Thyroid gland (tissue), 4 donors: Measurements from ENCODE around the gene MYB. TPM values are rescaled to one million over a fixed set of nuclear protein-coding genes. Genes with fewer than 3 reads are reported as not detected.

ENCODE experiments used
- DNase-seq, 2 donors: peaks; one replicate each; pipeline ENCODE4 v3.0.0-alpha.2; 2019
- H3K27ac ChIP-seq, 3 donors: fragments of 200-600 bp; sonication (generic); 1 replicate in 2 of 3; 2 replicates in 1 of 3; pipeline ENCODE4 v1.5.1; 2016 to 2019; ENCODE audit warnings: mild to moderate bottlenecking in 1 of 3, moderate library complexity in 1 of 3
- H3K27me3 ChIP-seq: fragments of 200-600 bp; sonication (generic); one replicate; pipeline ENCODE4 v1.5.1; 2019
- H3K36me3 ChIP-seq, 2 donors: fragments of 200-600 bp; sonication (generic); one replicate each; pipeline ENCODE4 v1.5.1; 2016 to 2019
- H3K4me1 ChIP-seq, 2 donors: fragments of 200-600 bp; sonication (generic); one replicate each; pipeline ENCODE4 v1.5.1; 2017 to 2019
- H3K4me3 ChIP-seq, 3 donors: fragments of 200-600 bp; sonication (generic); replicated peaks in 1 of 3; 1 replicate in 2 of 3; 2 replicates in 1 of 3; pipeline ENCODE4 v1.5.1; 2016; ENCODE audit warnings: mild to moderate bottlenecking in 1 of 3
- H3K9me3 ChIP-seq: fragments of 200-600 bp; sonication (generic); one replicate; pipeline ENCODE4 v1.5.1; 2017
- CTCF ChIP-seq, 6 experiments: fragments of 200-600 bp in 3 of 6; fragments of 450-650 bp in 3 of 6; sonication (generic) in 3 of 6; IDR thresholded peaks; one replicate each; pipeline ENCODE4 v1.5.1; 2016 to 2019; ENCODE audit warnings: antibody characterized with exemption in 6 of 6, mild to moderate bottlenecking in 2 of 6, inconsistent platforms in 1 of 6, moderate library complexity in 1 of 6
- POLR2A ChIP-seq, 2 donors: fragments of 450-650 bp; IDR thresholded peaks; one replicate each; pipeline ENCODE4 v1.6.1; 2017; ENCODE audit warnings: antibody characterized with exemption in 2 of 2, mild to moderate bottlenecking in 2 of 2, moderate library complexity in 1 of 2
- WGBS, 2 donors: methylation state at CpG; one replicate each; pipeline ENCODE4 v1.1.5; 2017; 5-methylcytosine and 5-hydroxymethylcytosine counted together
- intact Hi-C: fragments of 100-400 bp; cut with DNase I; formaldehyde crosslinking; loops from one replicate; pipeline ENCODE4 v1.15.1; 2023
- total RNA-seq, 4 donors: library from RNA; depleted of rRNA; stranded (reverse); fragments of >200 nt; gene quantifications; one replicate each; pipeline ENCODE4 v1.2.3, GENCODE V29; 2016

MYB gene
- total RNA-seq, 4 donors from 2014 or later = 0.75 TPM; not detected in 3

- Histone ChIP-seq H3K27ac (no peak overlapping the region), H3K4me3 (no peak overlapping the region), H3K27me3 (no peaks in the 10 kb centered on the region), H3K9me3 (no peaks in the 10 kb centered on the region), H3K36me3 (no peaks in the 10 kb centered on the region), H3K4me1 (no peaks in the 10 kb centered on the region)
- no peak for DNase-seq
- 79 to 92% methylated on average over 2 of the region's 2 CpGs for WGBS, 2 donors
- intact Hi-C loops = no loop called here
- TF ChIP-seq POLR2A (IDR thresholded peaks at IDR 0.05) (no peak), CTCF (IDR thresholded peaks at IDR 0.05) (no peak)
Measured at GRCh38 chr6:135165031-135165430, 16.1 kb upstream of the MYB start.

- Histone ChIP-seq H3K4me3 (no peak overlapping the region), H3K36me3 (no peaks in the 10 kb centered on the region), H3K27ac (no peak overlapping the region), H3K9me3 (no peaks in the 10 kb centered on the region), H3K4me1 (no peaks in the 10 kb centered on the region), H3K27me3 (no peaks in the 10 kb centered on the region)
- intact Hi-C loops = no loop called here
- TF ChIP-seq CTCF (IDR thresholded peaks at IDR 0.05) (no peak), POLR2A (IDR thresholded peaks at IDR 0.05) (no peak)
- 98% methylated on average over 3 of the region's 3 CpGs for WGBS, 2 donors
- no peak for DNase-seq
Measured at GRCh38 chr6:135166515-135166914, 14.6 kb upstream of the MYB start.

GRCh38 chr6:135167617-135168016 lies 13.5 kb upstream of the MYB start:
- intact Hi-C loops = no loop called here
- Histone ChIP-seq H3K9me3 (no peaks in the 10 kb centered on the region), H3K27me3 (no peaks in the 10 kb centered on the region), H3K36me3 (no peaks in the 10 kb centered on the region), H3K4me1 (no peaks in the 10 kb centered on the region), H3K27ac (no peak overlapping the region), H3K4me3 (no peak overlapping the region)
- DNase-seq = no peak
- no peak for TF ChIP-seq CTCF (IDR thresholded peaks at IDR 0.05)
- TF ChIP-seq POLR2A (IDR thresholded peaks at IDR 0.05) = no peak
- 81 to 86% methylated on average over 1 of the region's 1 CpG for WGBS, 2 donors

- H3K36me3 ChIP-seq = no peaks in the 10 kb centered on the region
- intact Hi-C loops = no loop called here
- TF ChIP-seq POLR2A (IDR thresholded peaks at IDR 0.05) (no peak), CTCF (IDR thresholded peaks at IDR 0.05) (no peak)
- H3K4me1 ChIP-seq = no peaks in the 10 kb centered on the region
- no peaks in the 10 kb centered on the region for H3K9me3 ChIP-seq
- H3K27ac ChIP-seq = no peak overlapping the region
- no peak overlapping the region for H3K4me3 ChIP-seq
- H3K27me3 ChIP-seq = no peaks in the 10 kb centered on the region
- no peak for DNase-seq
Measured at GRCh38 chr6:135168766-135169165, 12.3 kb upstream of the MYB start.

- Histone ChIP-seq H3K27ac (no peak overlapping the region), H3K9me3 (no peaks in the 10 kb centered on the region), H3K4me1 (no peaks in the 10 kb centered on the region), H3K27me3 (no peaks in the 10 kb centered on the region), H3K36me3 (no peaks in the 10 kb centered on the region), H3K4me3 (no peak overlapping the region)
- no peak for TF ChIP-seq CTCF (IDR thresholded peaks at IDR 0.05)
- TF ChIP-seq POLR2A (IDR thresholded peaks at IDR 0.05) = no peak
- 81 to 84% methylated on average over 2 of the region's 2 CpGs for WGBS, 2 donors
- no peak for DNase-seq
- intact Hi-C loops = no loop called here
Measured at GRCh38 chr6:135170238-135170637, 10.9 kb upstream of the MYB start.
